Heart right ventricle (tissue), 16 donors: ENCODE data around the gene POU5F2. TPM values are rescaled to one million over a fixed set of nuclear protein-coding genes. Genes with fewer than 3 reads are reported as not detected.

Experiments
- ATAC-seq, 8 donors: fragments of 200-7000 bp; cut with Tn5 transposase; one replicate each; pipeline ENCODE4 v1.9.1; 2020; ENCODE audit warnings: mild to moderate bottlenecking in 8 of 8, moderate library complexity in 8 of 8, moderate number of reproducible peaks in 1 of 8
- DNase-seq, 2 donors: peaks; one replicate each; pipeline ENCODE4 v3.0.0-alpha.2; 2020
- H3K27ac ChIP-seq, 10 donors: fragments of 200-600 bp; sonication (generic) in 2 of 10; one replicate each; pipeline versions ENCODE4 v1.5.0 to v1.8.0; 2020 to 2022; ENCODE audit warnings: mild to moderate bottlenecking in 3 of 10
- H3K27me3 ChIP-seq, 7 donors: fragments of 200-600 bp; one replicate each; pipeline ENCODE4 v1.8.0; 2021 to 2022; ENCODE audit warnings: mild to moderate bottlenecking in 2 of 7
- H3K36me3 ChIP-seq, 9 donors: fragments of 200-600 bp; sonication (generic) in 1 of 9; one replicate each; pipeline versions ENCODE4 v1.5.0 to v1.8.0; 2020 to 2022; ENCODE audit warnings: mild to moderate bottlenecking in 2 of 9
- H3K4me1 ChIP-seq, 9 donors: fragments of 200-600 bp; sonication (generic) in 1 of 9; one replicate each; pipeline versions ENCODE4 v1.5.0 to v1.8.0; 2020 to 2022; ENCODE audit warnings: mild to moderate bottlenecking in 4 of 9
- H3K4me3 ChIP-seq, 10 donors: fragments of 200-600 bp; sonication (generic) in 2 of 10; one replicate each; pipeline versions ENCODE4 v1.5.0 to v1.8.0; 2020 to 2022; ENCODE audit warnings: mild to moderate bottlenecking in 7 of 10, moderate library complexity in 2 of 10
- H3K9me3 ChIP-seq, 11 donors: fragments of 200-600 bp in 10 of 11; sonication (generic) in 2 of 11; one replicate each; pipeline versions ENCODE4 v1.5.0 to v1.8.0; 2013 to 2022; ENCODE audit warnings: mild to moderate bottlenecking in 2 of 11, control low read depth in 1 of 11, moderate library complexity in 1 of 11
- WGBS, 2 donors: extraction: QIAGEN DNeasy Blood & Tissue Kit; methylation state at CpG; one replicate each; pipeline ENCODE4 v1.1.7; 2013; ENCODE audit warnings: inconsistent platforms in 1 of 2; 5-methylcytosine and 5-hydroxymethylcytosine counted together
- intact Hi-C, 10 donors: fragments of 100-400 bp; cut with DNase I; formaldehyde crosslinking; loops; one replicate each; pipeline versions ENCODE4 v1.11.1 to v1.14.2; 2022
- polyA plus RNA-seq, 2 donors: library from polyadenylated mRNA; stranded (reverse); fragments of 200-250 nt; gene quantifications; one replicate each; pipeline ENCODE4 v1.2.3, GENCODE V29; 2013
- total RNA-seq, 10 donors: library from RNA; stranded (reverse); fragmentation: NEBNext Ultra II Directional in 3 of 10; extraction: Animal tissue kit (Norgen Biotek cat#: 25700) in 3 of 10; gene quantifications; one replicate each; pipeline versions ENCODE4 v1.2.1 to v1.2.4, GENCODE V29; 2021 to 2023
- TF ChIP-seq, protein P1 (sequence below), 9 donors: fragments of 200-600 bp; sonication (generic) in 2 of 9; IDR thresholded peaks; one replicate each; pipeline versions ENCODE4 v1.5.0 to v1.8.0; 2021 to 2022; ENCODE audit warnings: antibody characterized with exemption in 9 of 9, mild to moderate bottlenecking in 5 of 9, moderate library complexity in 1 of 9
- donor health status: Arrhythmogenic right ventricular cardiomyopathy.
- donor health status: ischemic (EF 13 %, LVEDD 7.1; RV severe dilation, severe dysfunction).
- donor health status: healthy with polysubstance abuse.
- donor health status: DM: no; HTN: yes; CAD: no.
- donor health status: DM: no; HTN: no; CAD: no.
- donor health status: ischemic (EF 25% LVEDD 6.9; RV normal size, moderate dysfunction).
- donor health status: ischemic (EF 25% LVEDD 5.7; RV mildly dilated, moderate dysfunction).
- donor health status: healthy.
- donor health status: DM: yes; HTN: yes; CAD: no.
- donor health status: Ischemic cardiomyopathy.
- donor health status: ischemic (EF 35%, LVEDD 5.7; RV mildly dilated, moderate dysfunction).
- donor health status: nonischemic (EF 11% LVEDD 7.7; RV severe dilation, severe dysfunction).
- donor health status: DM: yes; HTN: yes; CAD: no.
- donor health status: PGD.
- donor health status: ischemic (EF 29% LVEDD 5.4; RV normal size, mild dysfunction).
- donor health status: nonischemic (EF 23%, LVEDD 6.1; RV moderate dilation, normal function).

POU5F2 gene
- total and polyA plus RNA-seq, 12 donors: 0.01 to 0.51 (median 0.31) TPM

DNA sequence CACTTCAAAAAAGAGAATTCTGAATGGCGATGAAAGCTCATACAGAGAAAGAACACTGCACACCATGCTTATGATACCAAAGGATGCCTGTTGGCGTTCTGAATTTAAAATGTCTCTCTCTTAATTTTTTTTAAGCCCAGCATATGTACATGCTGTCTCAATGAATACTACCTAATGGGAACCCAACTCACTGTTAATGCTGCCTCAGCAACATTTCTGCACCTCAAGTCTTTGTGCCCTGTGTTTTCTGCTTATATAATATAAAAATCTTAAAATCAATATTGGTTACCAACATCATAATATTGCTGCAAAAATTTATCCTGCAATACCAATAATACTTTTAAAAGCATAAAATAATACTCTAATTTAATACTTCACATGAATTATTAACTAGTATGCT, 44.1 kb upstream of the POU5F2 start:
- Histone ChIP-seq H3K9me3 (no peaks in the 10 kb centered on the region), H3K4me3 (no peak overlapping the region), H3K27ac (no peak overlapping the region), H3K4me1 (no peaks in the 10 kb centered on the region), H3K36me3 (peaks cover 0 to 29% (median 0%) of the 10 kb centered on the region in 9 donors), H3K27me3 (no peaks in the 10 kb centered on the region)
- intact Hi-C loops: no loop called here
- 98% methylated on average over 2 of the region's 2 CpGs for WGBS, 2 donors
- ATAC-seq (no peak), DNase-seq (no peak)
- TF ChIP-seq, protein P1, sequence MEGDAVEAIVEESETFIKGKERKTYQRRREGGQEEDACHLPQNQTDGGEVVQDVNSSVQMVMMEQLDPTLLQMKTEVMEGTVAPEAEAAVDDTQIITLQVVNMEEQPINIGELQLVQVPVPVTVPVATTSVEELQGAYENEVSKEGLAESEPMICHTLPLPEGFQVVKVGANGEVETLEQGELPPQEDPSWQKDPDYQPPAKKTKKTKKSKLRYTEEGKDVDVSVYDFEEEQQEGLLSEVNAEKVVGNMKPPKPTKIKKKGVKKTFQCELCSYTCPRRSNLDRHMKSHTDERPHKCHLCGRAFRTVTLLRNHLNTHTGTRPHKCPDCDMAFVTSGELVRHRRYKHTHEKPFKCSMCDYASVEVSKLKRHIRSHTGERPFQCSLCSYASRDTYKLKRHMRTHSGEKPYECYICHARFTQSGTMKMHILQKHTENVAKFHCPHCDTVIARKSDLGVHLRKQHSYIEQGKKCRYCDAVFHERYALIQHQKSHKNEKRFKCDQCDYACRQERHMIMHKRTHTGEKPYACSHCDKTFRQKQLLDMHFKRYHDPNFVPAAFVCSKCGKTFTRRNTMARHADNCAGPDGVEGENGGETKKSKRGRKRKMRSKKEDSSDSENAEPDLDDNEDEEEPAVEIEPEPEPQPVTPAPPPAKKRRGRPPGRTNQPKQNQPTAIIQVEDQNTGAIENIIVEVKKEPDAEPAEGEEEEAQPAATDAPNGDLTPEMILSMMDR (IDR thresholded peaks at IDR 0.05): no peak

DNA sequence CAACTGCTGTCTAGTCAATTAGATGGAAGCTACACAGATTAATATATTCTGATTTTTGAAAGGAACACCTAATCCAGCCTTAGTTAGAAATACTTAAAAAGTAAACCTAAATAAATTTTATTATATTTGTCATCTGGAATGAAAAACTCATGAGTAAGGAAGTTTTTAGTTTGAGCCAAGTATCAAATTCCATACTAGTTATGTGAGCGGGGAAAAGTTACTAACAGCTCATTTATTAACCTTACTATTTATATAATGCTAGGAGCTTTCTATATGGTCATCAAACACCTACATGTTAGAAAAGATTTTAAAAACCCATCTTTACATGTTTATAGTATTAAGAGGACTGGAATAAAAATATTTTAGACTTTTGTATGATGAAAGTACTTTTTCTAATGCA, 41.6 kb upstream of the POU5F2 start:
- Histone ChIP-seq H3K9me3 (no peaks in the 10 kb centered on the region), H3K4me3 (no peak overlapping the region), H3K27me3 (no peaks in the 10 kb centered on the region), H3K36me3 (peaks cover 0 to 29% (median 0%) of the 10 kb centered on the region in 9 donors), H3K27ac (no peak overlapping the region), H3K4me1 (no peaks in the 10 kb centered on the region)
- DNase-seq (no peak), ATAC-seq (no peak)
- intact Hi-C loops: no loop called here
- 93 to 100% methylated on average over 1 of the region's 1 CpG for WGBS, 2 donors
- TF ChIP-seq, protein P1 (IDR thresholded peaks at IDR 0.05): no peak

DNA sequence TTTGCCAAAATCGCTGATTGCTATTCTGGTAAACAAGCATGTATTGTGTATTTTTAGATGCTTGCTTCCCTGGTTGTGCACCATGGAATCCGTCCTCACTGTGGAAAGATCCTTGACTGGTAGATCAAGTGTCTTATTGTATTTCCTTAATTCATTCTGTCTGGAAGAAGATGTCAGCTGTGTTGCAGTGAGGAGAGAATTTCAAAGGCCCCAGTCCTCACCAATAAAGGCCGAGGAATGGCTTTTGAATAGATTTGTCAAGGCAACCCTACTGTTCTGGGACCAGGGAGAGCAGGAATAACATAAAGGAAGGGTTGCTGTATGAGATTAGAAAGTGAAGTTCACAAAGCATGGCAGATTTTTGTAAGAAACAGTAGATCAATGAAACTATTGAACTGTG, 36.2 kb upstream of the POU5F2 start:
- WGBS, 2 donors: 91 to 92% methylated on average over 3 of the region's 3 CpGs
- no peaks in the 10 kb centered on the region for H3K27me3 ChIP-seq
- TF ChIP-seq, protein P1 (IDR thresholded peaks at IDR 0.05): no peak
- H3K4me1 ChIP-seq: no peaks in the 10 kb centered on the region
- H3K27ac ChIP-seq: no peak overlapping the region
- intact Hi-C loops: no loop called here
- DNase-seq (no peak), ATAC-seq (no peak)
- H3K4me3 ChIP-seq: no peak overlapping the region
- peaks cover 0 to 43% (median 15%) of the 10 kb centered on the region in 9 donors for H3K36me3 ChIP-seq
- peaks cover 0 to 3% (median 0%) of the 10 kb centered on the region in 11 donors for H3K9me3 ChIP-seq

DNA sequence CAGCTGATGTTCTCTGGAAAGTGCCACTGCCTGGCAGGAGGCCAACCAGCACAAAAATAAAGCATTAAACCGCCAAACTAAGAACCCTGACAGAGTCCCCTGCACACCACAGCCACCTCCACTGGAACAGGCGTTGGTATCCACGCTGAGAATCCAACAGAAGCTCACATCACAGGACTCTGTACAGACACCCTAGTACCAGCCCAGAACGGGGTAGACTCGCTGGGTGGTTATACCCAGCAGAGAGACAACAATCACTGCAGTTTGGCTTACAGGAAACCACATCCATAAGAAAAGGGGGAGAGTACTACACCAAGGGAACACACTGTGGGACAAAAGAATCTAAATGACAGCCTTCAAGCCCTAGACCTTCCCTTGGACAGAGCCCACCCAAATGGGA, 15.0 kb upstream of the POU5F2 start:
- Histone ChIP-seq H3K36me3 (no peaks in the 10 kb centered on the region), H3K4me3 (no peak overlapping the region), H3K9me3 (peaks cover 0 to 32% (median 13%) of the 10 kb centered on the region in 11 donors), H3K27me3 (no peaks in the 10 kb centered on the region), H3K27ac (no peak overlapping the region), H3K4me1 (no peaks in the 10 kb centered on the region)
- no peak for ATAC-seq
- WGBS, 2 donors: 86 to 88% methylated on average over 5 of the region's 5 CpGs
- intact Hi-C loops: no loop called here
- no peak for DNase-seq
- TF ChIP-seq, protein P1 (IDR thresholded peaks at IDR 0.05): no peak
